ENCODE measurements around the gene PRDM12.

PRDM12 gene

DNA sequence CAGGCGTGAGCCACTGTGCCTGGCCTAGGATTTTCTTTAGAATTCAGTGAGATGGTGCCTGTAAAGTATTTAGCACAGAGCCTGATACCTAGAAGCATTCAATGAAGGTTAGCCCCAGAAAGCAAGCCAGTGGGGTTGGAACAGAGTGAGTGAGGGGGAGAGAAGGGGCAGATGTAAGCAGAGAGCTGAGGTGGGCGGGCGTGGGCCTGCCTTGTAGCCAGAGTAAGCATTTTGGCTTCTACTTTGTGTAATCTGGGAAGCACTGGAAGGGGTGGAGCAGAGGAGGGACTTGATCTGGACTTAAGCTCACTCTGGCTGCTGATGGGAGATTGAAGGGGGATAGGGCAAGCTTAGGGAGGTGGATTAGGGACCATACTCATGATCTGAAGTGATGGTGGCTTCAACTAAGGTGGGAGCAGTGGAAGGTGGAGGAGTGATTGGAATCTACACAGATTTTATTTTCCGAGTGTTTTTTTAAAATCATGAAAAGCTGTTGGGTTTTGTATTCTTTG is 31.8 kb downstream of the PRDM12 start:
- no peak for DNase-seq (ENCODE audit: low read depth)
- Histone ChIP-seq H3K9me3 (ENCODE audit: control insufficient read depth, low read length) (no peaks in the 10 kb centered on the region), H3K36me3 (ENCODE audit: control insufficient read depth, insufficient read depth, low read length, severe bottlenecking) (peaks cover 42% of the 10 kb centered on the region), H3K4me1 (ENCODE audit: control insufficient read depth, insufficient read depth, low read length) (peaks cover 16% of the 10 kb centered on the region), H3K27me3 (replicated peaks; ENCODE audit: control insufficient read depth, insufficient read depth, low read length) (no peaks in the 10 kb centered on the region), H3K9ac (ENCODE audit: low read length) (no peak overlapping the region), H3K4me3 (ENCODE audit: low read length) (no peak overlapping the region)

GRCh38 chr9:130696996-130697395 is 32.6 kb downstream of the PRDM12 start:
- Histone ChIP-seq H3K4me1 (ENCODE audit: control insufficient read depth, insufficient read depth, low read length) (peaks cover 24% of the 10 kb centered on the region), H3K36me3 (ENCODE audit: control insufficient read depth, insufficient read depth, low read length, severe bottlenecking) (peaks cover 47% of the 10 kb centered on the region), H3K9ac (ENCODE audit: low read length) (no peak overlapping the region), H3K27me3 (replicated peaks; ENCODE audit: control insufficient read depth, insufficient read depth, low read length) (no peaks in the 10 kb centered on the region), H3K4me3 (ENCODE audit: low read length) (no peak overlapping the region), H3K9me3 (ENCODE audit: control insufficient read depth, low read length) (no peaks in the 10 kb centered on the region)
- no peak for DNase-seq (ENCODE audit: low read depth)

DNA sequence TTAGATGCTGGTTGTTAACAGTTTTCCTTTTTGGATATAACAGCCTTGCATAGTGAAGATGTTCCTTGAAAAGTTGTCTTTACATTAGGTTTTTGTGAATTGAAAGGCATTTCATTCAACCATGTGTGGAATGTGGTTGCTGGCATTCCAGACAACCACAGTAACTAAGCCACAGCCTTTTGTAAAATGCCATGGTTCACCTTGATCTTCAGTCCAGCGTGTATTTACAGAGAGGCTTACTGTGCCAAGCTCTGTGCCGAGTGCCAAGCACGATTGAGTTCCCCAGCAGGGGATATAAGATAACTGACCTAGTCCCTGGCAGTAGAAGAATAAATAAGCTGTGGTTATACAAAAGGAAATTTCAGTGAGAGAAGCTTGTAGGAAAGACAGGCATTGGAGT is 34.1 kb downstream of the PRDM12 start:
- Histone ChIP-seq H3K9ac (ENCODE audit: low read length) (no peak overlapping the region), H3K4me3 (ENCODE audit: low read length) (no peak overlapping the region), H3K36me3 (ENCODE audit: control insufficient read depth, insufficient read depth, low read length, severe bottlenecking) (peaks cover 59% of the 10 kb centered on the region), H3K9me3 (ENCODE audit: control insufficient read depth, low read length) (no peaks in the 10 kb centered on the region), H3K27me3 (replicated peaks; ENCODE audit: control insufficient read depth, insufficient read depth, low read length) (no peaks in the 10 kb centered on the region), H3K4me1 (ENCODE audit: control insufficient read depth, insufficient read depth, low read length) (peaks cover 24% of the 10 kb centered on the region)
- peak; percentile 26 for DNase-seq (ENCODE audit: low read depth)

GRCh38 chr9:130699047-130699446 is 34.7 kb downstream of the PRDM12 start:
- Histone ChIP-seq H3K4me1 (ENCODE audit: control insufficient read depth, insufficient read depth, low read length) (peaks cover 23% of the 10 kb centered on the region), H3K9me3 (ENCODE audit: control insufficient read depth, low read length) (no peaks in the 10 kb centered on the region), H3K27me3 (replicated peaks; ENCODE audit: control insufficient read depth, insufficient read depth, low read length) (no peaks in the 10 kb centered on the region), H3K36me3 (ENCODE audit: control insufficient read depth, insufficient read depth, low read length, severe bottlenecking) (peaks cover 65% of the 10 kb centered on the region), H3K4me3 (ENCODE audit: low read length) (no peak overlapping the region), H3K9ac (ENCODE audit: low read length) (no peak overlapping the region)
- no peak for DNase-seq (ENCODE audit: low read depth)

DNA sequence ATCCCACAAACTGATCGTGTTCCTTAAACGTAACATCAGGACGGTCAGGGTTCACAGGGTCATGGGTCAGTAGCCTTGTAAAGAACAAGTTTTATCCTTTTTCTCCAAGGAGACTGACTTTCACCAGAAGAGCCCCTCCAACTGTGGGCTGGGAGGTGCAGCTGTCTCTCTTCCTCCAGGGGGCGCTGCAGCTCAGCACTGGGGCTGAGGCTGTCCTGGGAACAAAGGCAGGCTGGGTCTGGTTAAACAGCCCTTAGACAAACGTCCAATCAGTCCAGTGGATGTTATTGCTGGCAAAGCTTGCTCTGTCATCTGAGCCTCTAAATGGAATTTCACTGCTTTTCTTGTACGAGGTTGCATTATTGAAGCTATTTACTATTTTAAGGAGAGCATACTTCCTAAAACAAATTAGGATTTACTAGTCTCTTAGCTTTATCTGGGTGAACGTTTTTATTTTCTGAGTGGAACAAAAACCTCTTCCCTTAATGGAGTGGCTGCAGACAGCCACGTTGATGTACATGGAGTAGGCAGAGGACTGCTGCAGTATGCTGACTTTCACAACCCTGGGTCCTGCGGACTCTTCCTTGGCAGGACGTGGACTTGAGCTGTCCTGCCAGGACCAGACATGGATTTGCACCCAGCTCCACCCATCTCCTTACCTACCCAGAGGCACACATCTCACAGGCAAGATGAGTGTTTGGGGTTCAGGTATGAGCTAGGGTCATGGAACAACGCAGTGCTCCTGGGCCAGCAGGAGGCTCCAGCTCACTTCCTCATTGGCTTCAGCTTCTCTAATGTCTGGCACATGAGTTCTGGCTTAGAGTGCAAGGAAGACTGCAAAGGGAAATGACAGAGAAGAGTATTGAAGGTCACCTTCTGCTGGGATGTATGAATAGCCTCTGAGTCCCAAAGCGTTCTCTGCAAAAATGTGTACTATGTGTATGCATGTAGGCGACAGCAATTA is 36.9 kb downstream of the PRDM12 start:
- H3K36me3 ChIP-seq (ENCODE audit: control insufficient read depth, insufficient read depth, low read length, severe bottlenecking) = peaks cover 70% of the 10 kb centered on the region
- H3K4me3 ChIP-seq (ENCODE audit: low read length) = no peak overlapping the region
- DNase-seq (ENCODE audit: low read depth) = peak; percentile 98
- H3K27me3 ChIP-seq (replicated peaks; ENCODE audit: control insufficient read depth, insufficient read depth, low read length) = no peaks in the 10 kb centered on the region
- no peaks in the 10 kb centered on the region for H3K9me3 ChIP-seq (ENCODE audit: control insufficient read depth, low read length)
- peak overlapping the region; percentile 43 for H3K9ac ChIP-seq (ENCODE audit: low read length)
- peaks cover 14% of the 10 kb centered on the region for H3K4me1 ChIP-seq (ENCODE audit: control insufficient read depth, insufficient read depth, low read length)

DNA sequence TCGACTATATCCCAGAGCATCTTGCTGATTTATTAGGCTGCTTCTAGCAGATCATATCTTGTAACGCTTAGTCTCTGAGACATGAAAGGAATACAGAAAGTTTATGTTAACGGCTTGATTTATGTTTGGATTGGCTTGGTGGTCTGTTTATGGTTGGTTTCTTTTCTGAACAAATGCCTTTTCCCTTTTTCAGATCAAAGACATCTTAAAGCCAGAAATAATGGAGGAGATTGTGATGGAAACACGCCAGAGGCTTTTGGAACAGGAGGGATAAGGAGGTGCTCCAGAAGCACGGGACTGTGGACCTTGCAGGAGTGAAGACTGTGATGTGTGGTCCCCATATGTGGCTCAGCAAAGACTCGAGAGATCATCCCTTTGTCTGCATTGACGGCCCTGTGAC is 39.1 kb downstream of the PRDM12 start:
- no peak overlapping the region for H3K4me3 ChIP-seq (ENCODE audit: low read length)
- no peaks in the 10 kb centered on the region for H3K9me3 ChIP-seq (ENCODE audit: control insufficient read depth, low read length)
- H3K4me1 ChIP-seq (ENCODE audit: control insufficient read depth, insufficient read depth, low read length) = peaks cover 14% of the 10 kb centered on the region
- peaks cover 50% of the 10 kb centered on the region for H3K36me3 ChIP-seq (ENCODE audit: control insufficient read depth, insufficient read depth, low read length, severe bottlenecking)
- no peaks in the 10 kb centered on the region for H3K27me3 ChIP-seq (replicated peaks; ENCODE audit: control insufficient read depth, insufficient read depth, low read length)
- DNase-seq (ENCODE audit: low read depth) = no peak
- no peak overlapping the region for H3K9ac ChIP-seq (ENCODE audit: low read length)

DNA sequence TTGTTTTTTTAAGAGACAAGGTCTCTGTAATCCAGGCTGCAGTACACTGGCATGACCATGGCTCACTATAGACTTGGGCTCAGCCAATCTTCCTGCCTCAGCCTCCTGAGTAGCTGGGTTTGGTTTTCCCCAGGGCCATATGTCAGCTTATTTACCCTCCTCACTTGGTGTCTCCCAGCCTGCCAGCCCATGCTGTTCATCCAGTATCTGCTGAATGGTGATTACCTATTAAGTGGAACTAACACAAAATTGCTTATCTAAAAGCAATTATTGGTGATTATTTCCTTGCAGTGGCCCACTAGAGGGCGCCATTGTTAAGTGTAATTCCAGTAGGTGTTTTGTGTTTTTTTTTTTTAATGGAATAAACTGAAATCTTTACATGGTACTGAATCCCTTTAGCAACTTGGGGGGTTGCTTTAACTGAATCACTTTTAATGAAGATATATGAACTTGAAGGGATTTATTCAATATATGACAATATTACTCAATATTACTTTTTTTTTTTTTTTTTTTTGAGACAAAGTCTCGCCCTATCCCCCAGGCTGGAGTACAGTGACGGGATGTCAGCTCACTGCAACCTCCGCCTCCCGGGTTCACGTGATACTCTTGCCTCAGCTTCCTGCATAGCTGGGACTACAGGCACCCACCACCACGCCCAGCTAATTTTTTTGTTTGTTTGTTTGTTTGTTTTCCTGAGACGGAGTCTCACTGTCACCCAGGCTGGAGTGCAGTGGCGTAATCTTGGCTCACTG is 43.0 kb downstream of the PRDM12 start:
- DNase-seq (ENCODE audit: low read depth) = peak; percentile 86
- H3K9ac ChIP-seq (ENCODE audit: low read length) = no peak overlapping the region
- H3K4me3 ChIP-seq (ENCODE audit: low read length) = no peak overlapping the region
- no peaks in the 10 kb centered on the region for H3K9me3 ChIP-seq (ENCODE audit: control insufficient read depth, low read length)
- no peaks in the 10 kb centered on the region for H3K27me3 ChIP-seq (replicated peaks; ENCODE audit: control insufficient read depth, insufficient read depth, low read length)
- no peaks in the 10 kb centered on the region for H3K4me1 ChIP-seq (ENCODE audit: control insufficient read depth, insufficient read depth, low read length)
- H3K36me3 ChIP-seq (ENCODE audit: control insufficient read depth, insufficient read depth, low read length, severe bottlenecking) = peaks cover 23% of the 10 kb centered on the region

DNA sequence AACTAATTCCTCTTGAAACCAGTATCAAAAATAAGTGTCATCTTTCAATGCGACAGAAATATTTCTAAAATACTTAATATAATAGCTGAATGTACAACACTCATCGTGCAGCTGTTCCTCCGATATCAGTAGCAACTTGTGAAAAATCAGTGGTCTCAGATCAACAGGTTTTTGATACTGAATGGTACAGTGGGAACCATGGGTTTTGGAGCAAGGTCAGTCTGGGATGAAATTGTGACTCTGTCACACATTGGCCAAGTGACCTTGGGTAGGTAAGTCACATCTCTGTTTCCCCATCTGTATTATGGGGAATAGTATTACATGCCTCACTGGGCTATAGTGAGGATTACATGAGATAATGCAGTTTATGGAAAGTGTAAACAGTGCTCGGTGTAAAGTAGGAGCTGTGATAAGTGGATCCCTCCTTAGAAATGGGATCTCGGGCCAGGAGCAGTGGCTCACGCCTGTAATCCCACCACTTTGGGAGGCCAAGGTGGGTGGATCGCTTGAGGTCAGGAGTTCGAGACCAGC is 46.5 kb downstream of the PRDM12 start:
- Histone ChIP-seq H3K9ac (ENCODE audit: low read length) (no peak overlapping the region), H3K36me3 (ENCODE audit: control insufficient read depth, insufficient read depth, low read length, severe bottlenecking) (no peaks in the 10 kb centered on the region), H3K27me3 (replicated peaks; ENCODE audit: control insufficient read depth, insufficient read depth, low read length) (no peaks in the 10 kb centered on the region), H3K9me3 (ENCODE audit: control insufficient read depth, low read length) (no peaks in the 10 kb centered on the region), H3K4me1 (ENCODE audit: control insufficient read depth, insufficient read depth, low read length) (peaks cover 4% of the 10 kb centered on the region), H3K4me3 (ENCODE audit: low read length) (no peak overlapping the region)
- no peak for DNase-seq (ENCODE audit: low read depth)

- no peaks in the 10 kb centered on the region for H3K36me3 ChIP-seq (ENCODE audit: control insufficient read depth, insufficient read depth, low read length, severe bottlenecking)
- no peak overlapping the region for H3K4me3 ChIP-seq (ENCODE audit: low read length)
- no peaks in the 10 kb centered on the region for H3K9me3 ChIP-seq (ENCODE audit: control insufficient read depth, low read length)
- H3K9ac ChIP-seq (ENCODE audit: low read length) = no peak overlapping the region
- H3K27me3 ChIP-seq (replicated peaks; ENCODE audit: control insufficient read depth, insufficient read depth, low read length) = no peaks in the 10 kb centered on the region
- peaks cover 8% of the 10 kb centered on the region for H3K4me1 ChIP-seq (ENCODE audit: control insufficient read depth, insufficient read depth, low read length)
- no peak for DNase-seq (ENCODE audit: low read depth)
These were observed 47.1 kb downstream of the PRDM12 start for GRCh38 chr9:130711469-130711868.

DNA sequence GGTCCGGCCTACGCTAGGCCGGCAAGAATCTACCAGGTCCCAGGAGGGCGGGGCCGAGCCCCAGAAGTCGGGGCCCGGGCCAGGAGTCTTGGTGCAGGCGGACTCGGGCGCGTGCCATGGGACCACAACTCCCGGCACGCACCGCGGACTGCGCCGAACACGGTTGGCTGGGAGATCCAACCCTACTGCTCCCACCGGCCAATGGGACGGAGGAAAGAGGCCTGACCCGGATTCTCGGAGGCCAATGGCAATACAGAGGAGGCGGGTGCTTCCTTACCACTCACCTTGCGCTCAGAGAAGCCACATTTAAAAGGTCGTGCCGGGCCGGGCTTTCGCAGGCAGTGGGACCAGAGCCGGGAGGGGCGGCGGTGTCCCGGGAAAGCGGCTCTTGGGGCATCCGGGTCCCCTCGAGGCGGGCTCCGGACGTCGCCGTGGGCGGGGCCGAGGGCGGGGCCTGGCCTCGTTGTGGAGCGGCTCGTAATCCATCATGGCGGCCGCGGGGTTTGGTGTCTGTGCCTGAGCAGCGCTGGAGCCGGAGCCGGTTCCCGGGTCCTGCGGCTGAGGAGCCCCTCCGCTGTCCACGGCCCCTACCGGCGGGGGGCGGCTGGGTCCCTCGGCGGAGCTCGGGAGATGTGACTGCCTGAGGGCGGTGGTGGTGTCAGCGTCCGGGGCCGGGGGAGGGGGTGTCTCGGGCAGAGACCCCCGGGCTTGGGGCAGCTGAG is 48.3 kb downstream of the PRDM12 start:
- Histone ChIP-seq H3K27me3 (replicated peaks; ENCODE audit: control insufficient read depth, insufficient read depth, low read length) (no peaks in the 10 kb centered on the region), H3K4me3 (ENCODE audit: low read length) (peak overlapping the region; percentile 96), H3K4me1 (ENCODE audit: control insufficient read depth, insufficient read depth, low read length) (peaks cover 8% of the 10 kb centered on the region), H3K36me3 (ENCODE audit: control insufficient read depth, insufficient read depth, low read length, severe bottlenecking) (no peaks in the 10 kb centered on the region), H3K9ac (ENCODE audit: low read length) (peak overlapping the region; percentile 97), H3K9me3 (ENCODE audit: control insufficient read depth, low read length) (no peaks in the 10 kb centered on the region)
- peak; percentile 99 for DNase-seq (ENCODE audit: low read depth)

Data from adipocyte (in vitro differentiated cells).